ENCODE data around the gene FTO.

FTO gene

GRCh38 chr16:54106057-54106456 lies 402.1 kb downstream of the FTO start:
- no peak for TF ChIP-seq FOXP2 (optimal IDR thresholded peaks at IDR 0.05; ENCODE audit: control extremely low read depth, extremely low read length, insufficient read depth)
- TF ChIP-seq POLR2AphosphoS5 (IDR thresholded peaks at IDR 0.05; ENCODE audit: borderline replicate concordance, low read depth, low read length) = no peak
- no peak for TF ChIP-seq EZH2 (IDR thresholded peaks at IDR 0.05)
- Histone ChIP-seq H3K36me3 (ENCODE audit: insufficient read depth, low read length) (no peaks in the 10 kb centered on the region), H3K27ac (no peak overlapping the region), H3K9ac (ENCODE audit: insufficient read length) (no peak overlapping the region), H3K4me3 (no peak overlapping the region), H3K9me3 (ENCODE audit: low read depth, low read length) (no peaks in the 10 kb centered on the region)
- DNase-seq (ENCODE audit: low read depth, low spot score) = no peak

- no peak for DNase-seq (ENCODE audit: low read depth, low spot score)
Measured at GRCh38 chr16:54107583-54108202, 403.7 kb downstream of the FTO start.

GRCh38 chr16:54110016-54110981 lies 406.3 kb downstream of the FTO start:
- DNase-seq (ENCODE audit: low read depth, low spot score) = no peak
- H3K4me3 ChIP-seq = no peak overlapping the region
- no peak overlapping the region for H3K27ac ChIP-seq

More at GRCh38 chr16:54107583-54108202, 403.7 kb downstream of the FTO start:
- H3K9ac ChIP-seq (ENCODE audit: insufficient read length) = no peak overlapping the region
- TF ChIP-seq FOXP2 (optimal IDR thresholded peaks at IDR 0.05; ENCODE audit: control extremely low read depth, extremely low read length, insufficient read depth) (no peak), EZH2 (IDR thresholded peaks at IDR 0.05) (no peak), POLR2AphosphoS5 (IDR thresholded peaks at IDR 0.05; ENCODE audit: borderline replicate concordance, low read depth, low read length) (no peak)
- H3K27ac ChIP-seq = no peak overlapping the region
- H3K9me3 ChIP-seq (ENCODE audit: low read depth, low read length) = no peaks in the 10 kb centered on the region
- no peaks in the 10 kb centered on the region for H3K36me3 ChIP-seq (ENCODE audit: insufficient read depth, low read length)
- no peak overlapping the region for H3K4me3 ChIP-seq

DNA sequence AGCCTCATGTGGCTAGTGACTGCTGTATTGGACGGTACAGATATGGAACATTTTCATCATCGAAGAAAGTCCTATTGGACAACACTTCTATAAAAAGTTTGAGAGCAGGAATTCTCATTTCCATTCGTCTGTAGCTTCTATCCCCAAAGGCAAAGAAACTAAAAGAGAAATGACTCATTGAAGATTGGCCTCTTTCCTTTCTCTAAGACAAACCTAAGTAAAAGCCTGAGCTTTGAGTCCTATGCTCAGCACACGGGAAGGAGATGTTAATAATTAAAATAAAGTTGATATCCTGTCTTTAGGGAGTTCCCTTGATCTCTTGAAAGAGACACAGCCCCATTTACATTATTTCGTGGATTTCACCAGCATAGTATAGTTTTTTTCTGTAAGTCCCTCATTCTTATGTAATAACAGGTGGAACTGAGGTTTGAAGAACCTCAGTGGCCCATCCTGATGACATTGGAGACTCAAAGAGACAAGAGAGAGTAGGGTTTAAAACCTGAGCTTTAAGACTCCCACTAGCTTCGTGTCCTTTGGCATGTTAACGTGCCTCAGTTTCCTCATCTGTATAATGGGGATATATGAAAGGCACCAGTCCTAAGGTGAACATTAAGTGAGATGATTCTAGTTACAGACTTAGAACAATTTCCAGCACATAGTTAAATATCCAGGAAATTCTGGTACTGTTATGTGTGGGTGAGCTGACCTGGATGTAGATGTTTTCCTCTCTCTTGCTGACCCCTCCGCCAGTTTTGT lies 408.7 kb downstream of the FTO start:
- Histone ChIP-seq H3K4me3 (no peak overlapping the region), H3K27ac (no peak overlapping the region), H3K36me3 (ENCODE audit: insufficient read depth, low read length) (no peaks in the 10 kb centered on the region), H3K9me3 (ENCODE audit: low read depth, low read length) (no peaks in the 10 kb centered on the region), H3K9ac (ENCODE audit: insufficient read length) (no peak overlapping the region)
- TF ChIP-seq EZH2 (IDR thresholded peaks at IDR 0.05) = no peak
- TF ChIP-seq POLR2AphosphoS5 (IDR thresholded peaks at IDR 0.05; ENCODE audit: borderline replicate concordance, low read depth, low read length) = no peak
- no peak for TF ChIP-seq FOXP2 (optimal IDR thresholded peaks at IDR 0.05; ENCODE audit: control extremely low read depth, extremely low read length, insufficient read depth)
- no peak for DNase-seq (ENCODE audit: low read depth, low spot score)

More at GRCh38 chr16:54110016-54110981, 406.3 kb downstream of the FTO start:
- H3K9ac ChIP-seq (ENCODE audit: insufficient read length) = no peak overlapping the region
- H3K9me3 ChIP-seq (ENCODE audit: low read depth, low read length) = no peaks in the 10 kb centered on the region
- no peaks in the 10 kb centered on the region for H3K36me3 ChIP-seq (ENCODE audit: insufficient read depth, low read length)
- TF ChIP-seq FOXP2 (optimal IDR thresholded peaks at IDR 0.05; ENCODE audit: control extremely low read depth, extremely low read length, insufficient read depth) = no peak
- no peak for TF ChIP-seq EZH2 (IDR thresholded peaks at IDR 0.05)
- no peak for TF ChIP-seq POLR2AphosphoS5 (IDR thresholded peaks at IDR 0.05; ENCODE audit: borderline replicate concordance, low read depth, low read length)

DNA sequence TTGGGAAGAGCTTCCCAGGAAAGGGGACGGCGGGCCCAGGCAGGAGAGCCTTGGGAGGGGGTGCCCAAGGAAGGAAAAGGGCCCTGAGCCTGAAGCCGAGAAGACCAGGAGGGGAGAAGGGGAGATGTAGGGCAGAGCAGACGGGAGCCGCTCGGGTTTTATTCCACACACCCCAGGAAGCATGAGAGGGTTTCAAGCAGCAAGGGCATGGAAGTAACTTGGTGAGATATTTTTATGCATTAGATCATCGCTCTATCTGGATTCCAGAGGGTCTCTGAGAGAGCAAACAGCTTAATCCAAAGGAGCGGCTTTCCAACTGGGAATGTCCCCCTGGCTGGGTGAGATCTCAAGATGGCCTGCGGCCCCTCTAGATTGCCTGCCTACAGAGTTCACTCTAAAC lies 411.6 kb downstream of the FTO start:
- no peak for DNase-seq (ENCODE audit: low read depth, low spot score)
- H3K36me3 ChIP-seq (ENCODE audit: insufficient read depth, low read length) = no peaks in the 10 kb centered on the region
- no peaks in the 10 kb centered on the region for H3K9me3 ChIP-seq (ENCODE audit: low read depth, low read length)
- no peak overlapping the region for H3K27ac ChIP-seq
- no peak overlapping the region for H3K4me3 ChIP-seq
- TF ChIP-seq EZH2 (IDR thresholded peaks at IDR 0.05) (no peak), FOXP2 (optimal IDR thresholded peaks at IDR 0.05; ENCODE audit: control extremely low read depth, extremely low read length, insufficient read depth) (no peak), POLR2AphosphoS5 (IDR thresholded peaks at IDR 0.05; ENCODE audit: borderline replicate concordance, low read depth, low read length) (no peak)
- no peak overlapping the region for H3K9ac ChIP-seq (ENCODE audit: insufficient read length)

DNA sequence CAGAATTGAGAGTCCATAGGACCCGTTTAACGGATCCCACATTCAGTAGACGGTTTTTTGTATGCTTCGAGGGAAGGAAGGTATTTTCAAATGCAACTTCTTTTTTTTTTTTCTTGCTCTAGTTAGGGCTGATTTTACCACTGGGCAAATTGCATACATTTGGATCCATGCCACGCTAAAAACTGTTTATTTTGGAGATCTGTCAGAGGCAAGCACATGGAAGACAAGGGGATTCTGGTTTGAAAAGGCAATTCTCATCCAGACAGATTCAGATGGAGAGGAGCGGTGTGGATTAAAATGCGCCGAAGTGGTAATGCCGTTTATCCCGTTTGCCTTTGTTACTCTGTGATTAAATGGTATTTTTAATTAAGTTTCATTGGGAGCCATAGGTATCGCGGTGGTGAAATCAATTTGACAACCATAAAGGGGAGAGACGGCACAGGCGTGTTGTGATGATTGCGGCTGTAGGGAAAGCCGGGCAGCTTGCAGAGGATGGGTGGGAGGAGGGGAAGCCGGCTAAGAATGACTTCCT lies 412.2 kb downstream of the FTO start:
- Histone ChIP-seq H3K27ac (no peak overlapping the region), H3K9ac (ENCODE audit: insufficient read length) (no peak overlapping the region), H3K9me3 (ENCODE audit: low read depth, low read length) (no peaks in the 10 kb centered on the region), H3K4me3 (no peak overlapping the region), H3K36me3 (ENCODE audit: insufficient read depth, low read length) (no peaks in the 10 kb centered on the region)
- TF ChIP-seq FOXP2 (optimal IDR thresholded peaks at IDR 0.05; ENCODE audit: control extremely low read depth, extremely low read length, insufficient read depth) (no peak), EZH2 (IDR thresholded peaks at IDR 0.05) (no peak)
- DNase-seq (ENCODE audit: low read depth, low spot score) = no peak

DNA sequence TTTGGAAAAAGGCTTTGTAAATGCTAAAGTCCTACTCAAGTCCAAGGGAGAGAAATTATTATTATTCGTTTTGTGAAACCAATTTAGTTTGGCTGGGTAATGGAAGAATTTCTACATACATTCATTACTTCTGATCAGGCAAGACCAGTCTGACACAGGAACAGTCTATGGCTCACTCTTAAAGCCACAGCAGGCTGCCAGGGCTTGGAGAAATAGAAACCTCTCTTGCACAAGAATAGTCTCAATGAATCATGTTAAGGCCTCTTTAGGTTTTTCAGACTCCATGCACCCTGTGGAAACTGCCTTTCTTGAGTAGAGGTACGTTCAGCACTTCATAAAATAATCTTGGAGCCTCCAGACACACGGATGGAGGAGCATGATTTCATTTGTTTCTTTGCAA lies 414.9 kb downstream of the FTO start:
- no peak for DNase-seq (ENCODE audit: low read depth, low spot score)
- H3K9me3 ChIP-seq (ENCODE audit: low read depth, low read length) = no peaks in the 10 kb centered on the region
- H3K36me3 ChIP-seq (ENCODE audit: insufficient read depth, low read length) = no peaks in the 10 kb centered on the region
- TF ChIP-seq POLR2AphosphoS5 (IDR thresholded peaks at IDR 0.05; ENCODE audit: borderline replicate concordance, low read depth, low read length) = no peak
- no peak for TF ChIP-seq EZH2 (IDR thresholded peaks at IDR 0.05)
- H3K27ac ChIP-seq = no peak overlapping the region
- no peak overlapping the region for H3K4me3 ChIP-seq
- no peak overlapping the region for H3K9ac ChIP-seq (ENCODE audit: insufficient read length)

Measured in SK-N-MC (cell line).